GM18858 (cell line): ENCODE measurements around the gene ARHGEF17.

ENCODE experiments used
- ATAC-seq: cut with Tn5 transposase; IDR thresholded peaks from one replicate; pipeline ENCODE4 v1.9.1; 2021; ENCODE audit not compliant: unreplicated experiment

The ARHGEF17 gene

GRCh38 chr11:73327812-73328364 is 19.8 kb downstream of the ARHGEF17 start:
- no peak for ATAC-seq

- ATAC-seq = no peak
Observed at GRCh38 chr11:73330569-73331093, 22.6 kb downstream of the ARHGEF17 start.

GRCh38 chr11:73331138-73331916 is 23.3 kb downstream of the ARHGEF17 start:
- ATAC-seq = no peak

GRCh38 chr11:73333173-73333572 is 25.1 kb downstream of the ARHGEF17 start:
- ATAC-seq = no peak

- ATAC-seq = no peak
Observed at GRCh38 chr11:73333640-73334383, 25.7 kb downstream of the ARHGEF17 start.

- no peak for ATAC-seq
Observed at GRCh38 chr11:73334384-73335203, 26.5 kb downstream of the ARHGEF17 start.

- ATAC-seq = no peak
Observed at GRCh38 chr11:73335204-73335923, 27.3 kb downstream of the ARHGEF17 start.

GRCh38 chr11:73337846-73338245 is 29.8 kb downstream of the ARHGEF17 start:
- ATAC-seq = no peak

GRCh38 chr11:73338279-73338678 is 30.2 kb downstream of the ARHGEF17 start:
- ATAC-seq = no peak

- no peak for ATAC-seq
Observed at GRCh38 chr11:73340164-73340563, 32.1 kb downstream of the ARHGEF17 start.

GRCh38 chr11:73342633-73343032 is 34.6 kb downstream of the ARHGEF17 start:
- no peak for ATAC-seq

- ATAC-seq = no peak
Observed at GRCh38 chr11:73343076-73343873, 35.2 kb downstream of the ARHGEF17 start.

- no peak for ATAC-seq
Observed at GRCh38 chr11:73344191-73344607, 36.1 kb downstream of the ARHGEF17 start.

GRCh38 chr11:73345481-73346160 is 37.5 kb downstream of the ARHGEF17 start:
- ATAC-seq = no peak

GRCh38 chr11:73346186-73346935 is 38.3 kb downstream of the ARHGEF17 start:
- no peak for ATAC-seq

GRCh38 chr11:73347067-73347466 is 39.0 kb downstream of the ARHGEF17 start:
- no peak for ATAC-seq

GRCh38 chr11:73348838-73349237 is 40.8 kb downstream of the ARHGEF17 start:
- ATAC-seq = no peak

GRCh38 chr11:73349633-73350032 is 41.6 kb downstream of the ARHGEF17 start:
- no peak for ATAC-seq
